ENCODE data around the gene TLE7. TPM values are rescaled to one million over a fixed set of nuclear protein-coding genes. Genes with fewer than 3 reads are reported as not detected.
A peak's percentile ranks its signal among the peaks of the same experiment; 100 is the strongest.

TLE7 gene
- total RNA-seq, 2 experiments from 2014 or later: not detected

DNA sequence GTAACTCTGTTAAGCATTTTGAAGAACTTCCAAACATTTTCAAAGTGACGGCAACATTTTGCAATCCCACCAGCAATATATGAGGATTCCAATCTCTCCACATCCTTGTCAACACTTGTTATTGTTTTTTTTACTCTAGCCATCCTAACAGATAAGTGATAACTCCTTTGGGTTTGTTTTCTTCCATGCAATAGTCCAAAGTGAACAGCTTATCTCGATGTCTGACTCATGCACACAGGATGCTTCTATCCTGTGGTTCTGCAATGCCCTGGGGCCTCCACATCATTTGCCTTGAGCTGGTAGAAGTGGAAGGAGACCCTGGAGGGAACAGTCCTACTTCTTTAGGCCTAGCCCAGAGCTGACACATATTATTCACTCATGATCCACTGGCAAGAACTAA, 13.0 kb downstream of the TLE7 start:
- DNase-seq (no peak), ATAC-seq (no peak)
- intact Hi-C loops (cut with DNase I, micrococcal nuclease): no loop called here
- Mint-ChIP-seq H3K36me3 (ENCODE audit: low read depth) (no peaks in the 10 kb centered on the region), H3K4me1 (no peaks in the 10 kb centered on the region), H3K9me3 (ENCODE audit: low read depth) (no peaks in the 10 kb centered on the region), H3K27ac (no peak overlapping the region), H3K4me3 (no peak overlapping the region), H3K27me3 (peaks cover 37% of the 10 kb centered on the region)
- CTCF ChIA-PET: interaction anchor here (0.6 to 3.1 kb wide), 6 partner anchors 16 to 1522 kb away, joined by 3 to 13 read pairs (median 4); no protein-coding TSS in a partner anchor
- POLR2A ChIA-PET: no interaction called here

GRCh38 chr16:71428385-71428784, 13.5 kb downstream of the TLE7 start:
- ATAC-seq: no peak
- DNase-seq: no peak
- no peaks in the 10 kb centered on the region for H3K4me1 Mint-ChIP-seq
- H3K27me3 Mint-ChIP-seq: peaks cover 39% of the 10 kb centered on the region
- H3K9me3 Mint-ChIP-seq (ENCODE audit: low read depth): no peaks in the 10 kb centered on the region
- no peak overlapping the region for H3K4me3 Mint-ChIP-seq
- intact Hi-C loops (cut with DNase I, micrococcal nuclease): no loop called here
- ChIA-PET POLR2A (no interaction called here), CTCF (interaction anchor here (1.1 to 3.1 kb wide), 4 partner anchors 16 to 71 kb away, joined by 3 to 13 read pairs (median 4); no protein-coding TSS in a partner anchor)
- H3K36me3 Mint-ChIP-seq (ENCODE audit: low read depth): no peaks in the 10 kb centered on the region
- H3K27ac Mint-ChIP-seq: no peak overlapping the region

DNA sequence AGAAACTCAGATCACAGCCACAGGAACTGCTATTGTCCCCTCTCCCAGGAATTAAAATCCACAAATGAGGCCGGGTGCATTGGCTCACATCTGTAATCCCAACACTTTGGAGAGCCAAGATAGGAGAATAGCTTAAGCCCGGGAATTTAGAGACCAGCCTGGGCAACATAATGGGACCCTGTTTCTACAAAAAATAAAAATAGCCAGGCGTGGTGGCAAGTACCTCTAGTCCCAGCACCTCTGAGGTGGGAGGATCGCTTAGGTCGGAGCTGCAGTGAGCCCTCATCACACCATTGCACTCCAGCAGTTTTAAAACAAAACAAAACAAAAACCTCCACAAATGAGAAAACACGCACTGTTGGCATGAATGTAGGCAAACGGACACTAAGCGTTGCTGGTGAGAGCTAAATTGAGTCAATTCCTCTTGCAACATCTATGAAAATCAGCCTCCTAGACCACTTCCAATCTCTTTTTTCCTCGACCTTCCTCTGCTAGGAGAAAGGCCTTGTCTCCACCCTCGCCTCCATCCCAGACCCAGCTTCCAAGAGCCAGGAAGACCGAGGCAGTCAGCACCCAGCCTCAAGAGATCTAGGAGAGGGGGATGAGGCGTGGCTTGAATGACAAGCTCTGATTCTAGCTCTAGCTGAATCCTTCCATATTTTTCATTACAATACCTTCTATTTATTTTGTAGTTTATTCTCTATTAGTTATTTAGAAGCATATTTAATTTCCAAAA, 14.8 kb downstream of the TLE7 start:
- no peak for ATAC-seq
- POLR2A ChIA-PET: no interaction called here
- Mint-ChIP-seq H3K4me1 (no peaks in the 10 kb centered on the region), H3K4me3 (no peak overlapping the region), H3K9me3 (ENCODE audit: low read depth) (no peaks in the 10 kb centered on the region), H3K27me3 (peaks cover 39% of the 10 kb centered on the region), H3K27ac (no peak overlapping the region), H3K36me3 (ENCODE audit: low read depth) (no peaks in the 10 kb centered on the region)
- intact Hi-C loops (cut with DNase I, micrococcal nuclease): no loop called here
- CTCF ChIA-PET: interaction anchor here (0.5 to 3.1 kb wide), 4 partner anchors 15 to 447 kb away, joined by 3 to 13 read pairs (median 4); no protein-coding TSS in a partner anchor
- DNase-seq: no peak

GRCh38 chr16:71426069-71426879, 15.6 kb downstream of the TLE7 start:
- no peaks in the 10 kb centered on the region for H3K9me3 Mint-ChIP-seq (ENCODE audit: low read depth)
- intact Hi-C loops (cut with DNase I, micrococcal nuclease): no loop called here
- no peaks in the 10 kb centered on the region for H3K4me1 Mint-ChIP-seq
- CTCF ChIA-PET: interaction anchor here (0.5 to 1.7 kb wide), 3 partner anchors 14 to 448 kb away, joined by 3 to 7 read pairs (median 4); no protein-coding TSS in a partner anchor
- DNase-seq (peak; percentile 66), ATAC-seq (peak; percentile 86)
- H3K36me3 Mint-ChIP-seq (ENCODE audit: low read depth): no peaks in the 10 kb centered on the region
- peak overlapping the region; percentile 30 for H3K4me3 Mint-ChIP-seq
- peaks cover 39% of the 10 kb centered on the region for H3K27me3 Mint-ChIP-seq
- POLR2A ChIA-PET: no interaction called here
- no peak overlapping the region for H3K27ac Mint-ChIP-seq

GRCh38 chr16:71425746-71426068, 16.1 kb downstream of the TLE7 start:
- DNase-seq (no peak), ATAC-seq (no peak)
- intact Hi-C loops (cut with DNase I, micrococcal nuclease): no loop called here
- Mint-ChIP-seq H3K4me1 (no peaks in the 10 kb centered on the region), H3K27ac (no peak overlapping the region), H3K4me3 (no peak overlapping the region), H3K27me3 (peaks cover 37% of the 10 kb centered on the region), H3K36me3 (ENCODE audit: low read depth) (no peaks in the 10 kb centered on the region), H3K9me3 (ENCODE audit: low read depth) (no peaks in the 10 kb centered on the region)
- ChIA-PET CTCF (interaction anchor here (1.5 to 1.7 kb wide), 2 partner anchors 13 to 186 kb away, joined by 4 to 7 read pairs; no protein-coding TSS in a partner anchor), POLR2A (no interaction called here)

DNA sequence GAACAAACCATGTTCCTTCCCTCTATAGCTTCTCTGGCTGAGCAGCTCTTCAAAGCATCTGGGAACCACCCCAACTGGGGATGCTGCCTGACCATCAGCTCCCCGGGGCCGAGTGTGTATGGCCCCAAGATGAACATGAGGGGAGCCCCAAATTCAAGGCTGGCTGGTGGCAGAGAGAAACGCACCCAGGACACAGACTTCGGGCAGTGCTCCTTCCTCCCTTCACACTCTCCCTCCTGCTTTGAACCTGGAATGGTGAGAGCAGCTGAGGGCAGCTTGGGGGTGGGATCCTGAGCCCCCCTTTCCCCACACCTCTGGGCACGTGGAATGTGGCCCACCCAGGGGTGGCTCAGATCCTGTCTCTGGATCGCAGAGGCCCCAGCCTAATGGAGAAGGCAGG, 17.2 kb downstream of the TLE7 start:
- Mint-ChIP-seq H3K36me3 (ENCODE audit: low read depth) (no peaks in the 10 kb centered on the region), H3K4me3 (no peak overlapping the region), H3K4me1 (no peaks in the 10 kb centered on the region), H3K27ac (no peak overlapping the region), H3K9me3 (ENCODE audit: low read depth) (no peaks in the 10 kb centered on the region), H3K27me3 (peaks cover 36% of the 10 kb centered on the region)
- ATAC-seq (no peak), DNase-seq (no peak)
- ChIA-PET CTCF (interaction anchor here (1.7 kb wide), 1 partner anchor 12 kb away, joined by 7 read pairs; no protein-coding TSS in a partner anchor), POLR2A (no interaction called here)
- intact Hi-C loops (cut with DNase I, micrococcal nuclease): no loop called here

- Mint-ChIP-seq H3K4me3 (no peak overlapping the region), H3K27me3 (peaks cover 34% of the 10 kb centered on the region), H3K4me1 (no peaks in the 10 kb centered on the region), H3K36me3 (ENCODE audit: low read depth) (no peaks in the 10 kb centered on the region), H3K27ac (no peak overlapping the region), H3K9me3 (ENCODE audit: low read depth) (no peaks in the 10 kb centered on the region)
- POLR2A ChIA-PET: no interaction called here
- DNase-seq (no peak), ATAC-seq (no peak)
- CTCF ChIA-PET: no interaction called here
- intact Hi-C loops (cut with DNase I, micrococcal nuclease): no loop called here
Measured at GRCh38 chr16:71423865-71424264, 18.0 kb downstream of the TLE7 start.

- Mint-ChIP-seq H3K4me3 (no peak overlapping the region), H3K4me1 (no peaks in the 10 kb centered on the region), H3K27me3 (peaks cover 33% of the 10 kb centered on the region), H3K36me3 (ENCODE audit: low read depth) (no peaks in the 10 kb centered on the region), H3K27ac (no peak overlapping the region), H3K9me3 (ENCODE audit: low read depth) (no peaks in the 10 kb centered on the region)
- no peak for DNase-seq
- ChIA-PET CTCF (no interaction called here), POLR2A (no interaction called here)
- ATAC-seq: no peak
- intact Hi-C loops (cut with DNase I, micrococcal nuclease): no loop called here
Measured at GRCh38 chr16:71423016-71423415, 18.8 kb downstream of the TLE7 start.

DNA sequence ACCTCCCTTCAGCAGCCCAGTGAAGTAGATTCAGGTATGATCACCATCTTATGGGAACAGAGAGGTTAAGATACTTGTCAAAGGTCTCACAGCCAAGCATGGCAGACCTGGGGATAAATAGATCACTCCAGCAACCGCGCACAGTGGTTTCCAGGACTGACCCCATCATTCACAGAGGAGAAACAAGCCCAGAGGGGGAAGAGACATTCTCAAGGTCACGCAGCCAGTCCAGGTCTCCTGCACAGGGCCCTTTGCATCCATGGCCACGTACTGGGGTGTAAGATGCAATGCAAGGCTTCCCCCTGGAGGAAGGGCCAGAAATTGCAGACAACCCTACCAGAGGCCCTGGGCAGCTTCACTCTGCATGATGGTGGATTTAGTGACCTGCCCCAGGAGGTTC, 19.9 kb downstream of the TLE7 start:
- POLR2A ChIA-PET: no interaction called here
- H3K27me3 Mint-ChIP-seq: peaks cover 32% of the 10 kb centered on the region
- peak; percentile 62 for ATAC-seq
- no peaks in the 10 kb centered on the region for H3K9me3 Mint-ChIP-seq (ENCODE audit: low read depth)
- peak; percentile 66 for DNase-seq
- no peaks in the 10 kb centered on the region for H3K4me1 Mint-ChIP-seq
- CTCF ChIA-PET: interaction anchor here (0.7 to 1.2 kb wide), 7 partner anchors 9 to 189 kb away, joined by 3 to 5 read pairs (median 3); no protein-coding TSS in a partner anchor
- H3K4me3 Mint-ChIP-seq: no peak overlapping the region
- H3K27ac Mint-ChIP-seq: no peak overlapping the region
- intact Hi-C loops (cut with DNase I, micrococcal nuclease): no loop called here
- no peaks in the 10 kb centered on the region for H3K36me3 Mint-ChIP-seq (ENCODE audit: low read depth)

DNA sequence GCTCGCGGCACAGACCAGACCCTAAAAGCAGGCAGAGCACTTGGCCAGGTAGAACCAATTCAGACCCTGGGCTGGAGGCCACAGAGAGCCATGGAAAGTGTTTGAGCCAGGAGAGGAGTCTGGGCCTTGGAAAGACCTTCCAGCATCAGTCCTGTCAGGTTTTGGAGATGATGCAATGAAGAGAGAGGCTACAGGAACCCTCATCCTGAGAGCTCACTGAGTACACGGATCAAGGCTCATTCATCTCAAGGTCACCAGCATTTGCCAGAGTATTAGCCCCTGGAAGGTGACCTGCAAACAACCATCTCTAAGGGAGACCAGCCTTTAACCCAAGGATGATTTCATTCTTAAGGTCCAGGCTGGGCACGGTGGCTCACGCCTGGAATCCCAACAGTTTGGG, 27.8 kb downstream of the TLE7 start:
- H3K36me3 Mint-ChIP-seq (ENCODE audit: low read depth): no peaks in the 10 kb centered on the region
- ATAC-seq: no peak
- no peaks in the 10 kb centered on the region for H3K9me3 Mint-ChIP-seq (ENCODE audit: low read depth)
- intact Hi-C loops (cut with DNase I, micrococcal nuclease): loop anchor here in 1 of 2 experiments (5.0 kb wide), 1 partner anchor 123 kb away; no protein-coding TSS in a partner anchor
- H3K4me3 Mint-ChIP-seq: no peak overlapping the region
- H3K4me1 Mint-ChIP-seq: no peaks in the 10 kb centered on the region
- DNase-seq: no peak
- ChIA-PET POLR2A (no interaction called here), CTCF (interaction anchor here (0.6 to 4.8 kb wide), 6 partner anchors 24 to 754 kb away, joined by 3 to 86 read pairs (median 4); no protein-coding TSS in a partner anchor)
- peaks cover 27% of the 10 kb centered on the region for H3K27me3 Mint-ChIP-seq
- H3K27ac Mint-ChIP-seq: no peak overlapping the region

DNA sequence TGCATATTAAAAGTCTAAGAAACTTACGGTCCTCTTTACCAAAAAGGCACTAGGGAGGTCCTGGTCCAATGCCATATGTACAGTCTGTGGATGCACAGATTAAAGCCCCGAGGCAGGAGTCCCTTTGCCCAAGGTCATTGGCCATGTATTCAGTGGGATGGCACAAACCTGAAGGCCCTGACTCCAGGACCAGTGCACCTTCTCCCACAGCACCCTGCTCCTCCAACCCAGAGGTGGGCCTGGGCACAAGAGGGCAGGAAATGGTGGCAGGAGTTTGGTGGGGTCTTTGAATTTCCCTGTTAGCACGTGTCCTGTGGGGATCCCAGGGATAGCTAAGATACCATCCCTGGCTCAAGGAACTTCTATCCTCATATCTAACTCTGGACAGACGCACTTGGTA, 28.5 kb downstream of the TLE7 start:
- DNase-seq (no peak), ATAC-seq (no peak)
- Mint-ChIP-seq H3K4me3 (no peak overlapping the region), H3K27ac (no peak overlapping the region), H3K9me3 (ENCODE audit: low read depth) (no peaks in the 10 kb centered on the region), H3K36me3 (ENCODE audit: low read depth) (no peaks in the 10 kb centered on the region), H3K4me1 (no peaks in the 10 kb centered on the region), H3K27me3 (peaks cover 27% of the 10 kb centered on the region)
- POLR2A ChIA-PET: no interaction called here
- intact Hi-C loops (cut with DNase I, micrococcal nuclease): loop anchor here (1.0 to 5.0 kb wide), 4 partner anchors 86 to 197 kb away; no protein-coding TSS in a partner anchor
- CTCF ChIA-PET: interaction anchor here (0.7 to 4.8 kb wide), 22 partner anchors 9 to 679 kb away, joined by 3 to 86 read pairs (median 4); partner anchors contain the start of gene CALB2
